Tracheal epithelial cell (primary cell): ENCODE results near the gene BPGM. TPM values are rescaled to one million over a fixed set of nuclear protein-coding genes. Genes with fewer than 3 reads are reported as not detected.

ENCODE experiments used
- total RNA-seq: library from RNA; depleted of rRNA; stranded (reverse); fragments of >200 nt; gene quantifications from 2 replicates; pipeline ENCODE4 v1.2.1, GENCODE V29; 2014

Gene BPGM
- 12.1 and 36.9 TPM in 2 replicates for total RNA-seq

DNA sequence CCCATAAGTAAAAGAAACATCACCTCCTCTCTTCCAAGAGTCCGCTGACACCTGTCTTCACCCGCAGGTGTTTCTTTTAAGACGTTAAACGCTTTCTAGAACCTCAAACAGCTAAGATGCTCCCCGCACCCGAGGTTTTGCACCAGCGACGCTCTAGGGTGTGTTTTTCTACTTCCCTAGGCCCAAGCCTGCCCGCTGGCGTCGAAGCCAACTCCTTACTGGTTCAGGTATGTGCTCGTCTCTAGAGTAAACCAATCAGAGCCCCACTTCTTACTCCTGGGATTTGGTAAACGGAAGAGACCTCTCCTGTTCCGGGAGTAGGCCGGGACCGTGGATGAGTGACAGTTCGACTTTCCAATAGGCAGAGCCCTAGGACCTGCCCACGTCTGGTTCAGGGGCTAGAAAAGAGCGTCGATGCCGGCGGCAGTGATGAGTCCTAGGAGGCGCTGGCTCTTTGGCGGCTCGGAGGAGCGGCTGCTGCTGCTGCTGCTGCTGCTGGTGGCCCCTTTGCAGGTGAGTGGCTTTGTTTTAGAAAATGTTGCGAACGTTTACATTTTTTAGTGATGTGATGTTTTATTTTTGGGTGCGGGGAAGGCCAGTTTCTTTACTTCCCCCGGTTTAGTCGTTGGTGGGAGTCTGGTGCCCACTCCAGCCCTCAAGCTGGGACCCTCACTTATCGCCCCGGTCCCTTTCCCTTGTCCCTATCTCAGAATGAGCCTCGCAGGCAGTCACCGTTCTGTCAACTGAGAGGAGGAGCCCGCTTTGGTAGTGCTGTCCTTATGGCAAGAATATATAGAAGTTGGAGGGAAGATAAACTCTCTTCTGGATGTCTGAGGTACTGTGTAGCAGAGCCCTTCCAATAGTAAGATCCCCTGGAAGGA is at the start of gene BPGM:
BPGM (plus strand) TSS at position 429 of the 881 bp plus-strand sequence. CDS start 14,655 bp downstream, outside the sequence.

Other genes starting within 250 kb of the BPGM start
- gene AKR1B1, start 187.8 kb upstream of the BPGM start, total RNA-seq: 65.9 and 248 TPM in 2 replicates
- 15.4 and 46.5 TPM in 2 replicates for gene AKR1B10, start 119.3 kb upstream of the BPGM start, total RNA-seq
- 0.24 TPM in 1 of 2 replicates, not detected in the other for gene AKR1B15, start 97.7 kb upstream of the BPGM start, total RNA-seq
- gene CALD1, start 132.8 kb downstream of the BPGM start, total RNA-seq: 72.9 and 265 TPM in 2 replicates